Glutamatergic neuron (in vitro differentiated cells): ENCODE measurements around the gene ELMO1. TPM values are rescaled to one million over a fixed set of nuclear protein-coding genes. Genes with fewer than 3 reads are reported as not detected.

Experiments used
- DNase-seq: peaks from one replicate; pipeline ENCODE4 v3.0.0; 2022
- H3K27ac Mint-ChIP-seq: one replicate; pipeline ENCODE4 v1.8.0; 2020; ENCODE audit warnings: mild to moderate bottlenecking, mixed read lengths, inconsistent platforms; ENCODE audit not compliant: unreplicated experiment
- H3K27me3 Mint-ChIP-seq: one replicate; pipeline ENCODE4 v1.8.0; 2020; ENCODE audit warnings: mild to moderate bottlenecking, moderate library complexity, mixed read lengths, inconsistent platforms; ENCODE audit not compliant: unreplicated experiment
- H3K36me3 Mint-ChIP-seq: one replicate; pipeline ENCODE4 v1.8.0; 2020; ENCODE audit warnings: mild to moderate bottlenecking, mixed read lengths, inconsistent platforms; ENCODE audit not compliant: unreplicated experiment
- H3K4me1 Mint-ChIP-seq: one replicate; pipeline ENCODE4 v1.8.0; 2020; ENCODE audit warnings: mild to moderate bottlenecking, low read depth, mixed read lengths, inconsistent platforms; ENCODE audit not compliant: unreplicated experiment
- H3K4me3 Mint-ChIP-seq: one replicate; pipeline ENCODE4 v1.8.0; 2020; ENCODE audit warnings: mild to moderate bottlenecking, mixed read lengths, inconsistent platforms; ENCODE audit not compliant: unreplicated experiment
- H3K9me3 Mint-ChIP-seq: one replicate; pipeline ENCODE4 v1.8.0; 2020; ENCODE audit warnings: mild to moderate bottlenecking, moderate library complexity, mixed read lengths, inconsistent platforms; ENCODE audit not compliant: unreplicated experiment
- total RNA-seq: library from RNA; stranded (reverse); fragmentation: NEBNext Ultra II Directional; extraction: Animal tissue kit (Norgen Biotek cat#: 25700); gene quantifications from one replicate; pipeline ENCODE4 v1.2.1, GENCODE V29; 2021; ENCODE audit not compliant: unreplicated experiment
- TF ChIP-seq, protein P1 (sequence below): fragments of 200-600 bp; sonication (generic); IDR thresholded peaks from one replicate; pipeline ENCODE4 v1.5.0; 2021; ENCODE audit not compliant: partially characterized antibody, unreplicated experiment

The ELMO1 gene
- total RNA-seq, 1 donor from 2014 or later: 5.5 TPM

- TF ChIP-seq, protein P1, sequence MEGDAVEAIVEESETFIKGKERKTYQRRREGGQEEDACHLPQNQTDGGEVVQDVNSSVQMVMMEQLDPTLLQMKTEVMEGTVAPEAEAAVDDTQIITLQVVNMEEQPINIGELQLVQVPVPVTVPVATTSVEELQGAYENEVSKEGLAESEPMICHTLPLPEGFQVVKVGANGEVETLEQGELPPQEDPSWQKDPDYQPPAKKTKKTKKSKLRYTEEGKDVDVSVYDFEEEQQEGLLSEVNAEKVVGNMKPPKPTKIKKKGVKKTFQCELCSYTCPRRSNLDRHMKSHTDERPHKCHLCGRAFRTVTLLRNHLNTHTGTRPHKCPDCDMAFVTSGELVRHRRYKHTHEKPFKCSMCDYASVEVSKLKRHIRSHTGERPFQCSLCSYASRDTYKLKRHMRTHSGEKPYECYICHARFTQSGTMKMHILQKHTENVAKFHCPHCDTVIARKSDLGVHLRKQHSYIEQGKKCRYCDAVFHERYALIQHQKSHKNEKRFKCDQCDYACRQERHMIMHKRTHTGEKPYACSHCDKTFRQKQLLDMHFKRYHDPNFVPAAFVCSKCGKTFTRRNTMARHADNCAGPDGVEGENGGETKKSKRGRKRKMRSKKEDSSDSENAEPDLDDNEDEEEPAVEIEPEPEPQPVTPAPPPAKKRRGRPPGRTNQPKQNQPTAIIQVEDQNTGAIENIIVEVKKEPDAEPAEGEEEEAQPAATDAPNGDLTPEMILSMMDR: no peak
- Mint-ChIP-seq H3K27ac (no peak overlapping the region), H3K4me1 (peaks cover 7% of the 10 kb centered on the region), H3K9me3 (no peaks in the 10 kb centered on the region), H3K36me3 (peaks cover 7% of the 10 kb centered on the region), H3K27me3 (peaks cover 1% of the 10 kb centered on the region), H3K4me3 (no peak overlapping the region)
- no peak for DNase-seq
These were observed 588.0 kb downstream of the ELMO1 start for GRCh38 chr7:36860681-36861080.

GRCh38 chr7:36855330-36855729, 593.3 kb downstream of the ELMO1 start:
- no peak overlapping the region for H3K27ac Mint-ChIP-seq
- H3K27me3 Mint-ChIP-seq: peaks cover 1% of the 10 kb centered on the region
- TF ChIP-seq, protein P1: no peak
- H3K4me3 Mint-ChIP-seq: no peak overlapping the region
- H3K4me1 Mint-ChIP-seq: peaks cover 6% of the 10 kb centered on the region
- H3K36me3 Mint-ChIP-seq: peaks cover 7% of the 10 kb centered on the region
- no peaks in the 10 kb centered on the region for H3K9me3 Mint-ChIP-seq
- no peak for DNase-seq

DNA sequence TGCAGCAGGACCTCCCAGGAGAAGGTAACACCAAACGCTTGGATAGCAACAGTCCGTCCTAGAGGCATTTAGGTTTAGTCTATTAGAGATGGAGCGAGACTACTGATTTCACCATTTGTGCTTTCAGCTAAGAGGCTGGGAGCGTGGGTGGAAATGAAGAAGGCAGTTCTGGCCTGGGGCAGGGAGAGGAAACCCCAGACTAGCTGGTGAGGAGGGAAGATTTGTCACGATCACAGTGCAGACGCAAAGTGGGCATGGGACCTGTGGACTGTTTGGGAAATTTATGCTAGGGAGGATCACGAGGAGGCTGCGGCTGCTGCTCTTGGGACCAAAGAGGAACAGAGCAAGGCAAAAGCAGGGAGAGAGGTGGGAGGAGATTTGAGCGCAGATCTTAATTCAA, 594.0 kb downstream of the ELMO1 start:
- no peak overlapping the region for H3K27ac Mint-ChIP-seq
- no peaks in the 10 kb centered on the region for H3K9me3 Mint-ChIP-seq
- no peak overlapping the region for H3K4me3 Mint-ChIP-seq
- peaks cover 6% of the 10 kb centered on the region for H3K4me1 Mint-ChIP-seq
- H3K36me3 Mint-ChIP-seq: peaks cover 7% of the 10 kb centered on the region
- TF ChIP-seq, protein P1: no peak
- no peak for DNase-seq
- no peaks in the 10 kb centered on the region for H3K27me3 Mint-ChIP-seq

DNA sequence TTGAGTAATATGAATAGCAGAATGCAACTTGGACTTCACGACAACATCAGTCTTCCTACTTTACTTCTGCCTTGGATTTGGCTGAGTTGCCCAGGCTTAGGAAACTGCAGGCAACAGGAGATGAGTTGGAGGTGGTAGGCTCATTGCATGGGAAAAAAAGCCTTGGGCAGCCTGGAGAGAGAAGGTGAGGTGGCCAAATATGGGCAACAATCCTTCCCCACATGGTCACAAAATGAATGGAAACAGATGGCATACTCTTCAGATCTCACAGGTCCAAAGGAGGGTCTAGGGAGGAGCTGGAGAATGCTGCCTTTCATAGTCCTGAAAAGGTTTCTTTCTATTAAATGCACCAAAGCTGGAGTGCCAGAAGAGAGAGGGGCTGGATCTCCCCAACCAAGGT, 595.7 kb downstream of the ELMO1 start:
- DNase-seq: no peak
- H3K36me3 Mint-ChIP-seq: peaks cover 3% of the 10 kb centered on the region
- no peak overlapping the region for H3K27ac Mint-ChIP-seq
- H3K9me3 Mint-ChIP-seq: no peaks in the 10 kb centered on the region
- H3K4me3 Mint-ChIP-seq: no peak overlapping the region
- peaks cover 6% of the 10 kb centered on the region for H3K4me1 Mint-ChIP-seq
- TF ChIP-seq, protein P1: no peak
- no peaks in the 10 kb centered on the region for H3K27me3 Mint-ChIP-seq

- peaks cover 6% of the 10 kb centered on the region for H3K4me1 Mint-ChIP-seq
- DNase-seq: no peak
- peaks cover 6% of the 10 kb centered on the region for H3K36me3 Mint-ChIP-seq
- no peaks in the 10 kb centered on the region for H3K9me3 Mint-ChIP-seq
- TF ChIP-seq, protein P1: no peak
- no peak overlapping the region for H3K4me3 Mint-ChIP-seq
- no peaks in the 10 kb centered on the region for H3K27me3 Mint-ChIP-seq
- H3K27ac Mint-ChIP-seq: no peak overlapping the region
These were observed 596.6 kb downstream of the ELMO1 start for GRCh38 chr7:36852017-36852416.
